H1 (cell line): ENCODE data around the gene TRAIP. TPM values are rescaled to one million over a fixed set of nuclear protein-coding genes. Genes with fewer than 3 reads are reported as not detected.
A peak's percentile ranks its signal among the peaks of the same experiment; 100 is the strongest.

Experiments used
- ASH2L ChIP-seq: fragments of 200-600, 300-600 bp; sonication (generic); IDR thresholded peaks from one replicate; pipeline ENCODE4 v1.7.1; 2017; ENCODE audit warnings: low read length
- ATF2 ChIP-seq: IDR thresholded peaks from 2 replicates; pipeline ENCODE4 v1.6.1; 2012; ENCODE audit warnings: low read length, inconsistent platforms
- CEBPB ChIP-seq: IDR thresholded peaks from 2 replicates; pipeline ENCODE4 v1.6.1; 2012; ENCODE audit warnings: low read depth, low read length
- CHD2 ChIP-seq: IDR thresholded peaks from 2 replicates; pipeline ENCODE4 v1.6.1; 2012; ENCODE audit warnings: low read length, improper control_type of control experiment
- CTCF ChIP-seq, 3 experiments: IDR thresholded peaks; 1 replicate in 2 of 3; 2 replicates in 1 of 3; pipeline versions ENCODE4 v1.5.1 to v1.6.1; 2011; ENCODE audit warnings: low read length in 3 of 3, mild to moderate bottlenecking in 3 of 3, inconsistent platforms in 2 of 3, low read depth in 1 of 3, moderate library complexity in 1 of 3; ENCODE audit not compliant: insufficient read depth in 1 of 3; ENCODE audit errors: control extremely low read depth in 1 of 3
- RAD21 ChIP-seq, 2 experiments: IDR thresholded peaks in 1 of 2; conservative IDR thresholded peaks in 1 of 2; 2 replicates each; pipeline ENCODE4 v1.6.1; 2011; ENCODE audit warnings: low read depth in 2 of 2, low read length in 2 of 2, improper control_type of control experiment in 1 of 2, inconsistent platforms in 1 of 2, mild to moderate bottlenecking in 1 of 2, moderate library complexity in 1 of 2
- SP1 ChIP-seq: IDR thresholded peaks from 2 replicates; pipeline ENCODE4 v1.6.1; 2011; ENCODE audit warnings: low read depth, low read length
- polyA plus RNA-seq, 7 experiments: library from polyadenylated mRNA; depleted of rRNA in 3 of 7; stranded (reverse) in 5 of 7; unstranded in 2 of 7; fragments of >200 nt in 5 of 7; fragments of 200-250 nt in 2 of 7; gene quantifications; 1 replicate in 5 of 7; 2 replicates in 1 of 7; 4 replicates in 1 of 7; pipeline versions ENCODE4 v1.2.1 to v1.2.3, GENCODE V29; 2011 to 2013; ENCODE audit warnings: missing spikeins in 2 of 7, mixed read lengths in 2 of 7
- total RNA-seq: library from RNA; stranded (reverse); fragmentation: NEBNext Ultra II Directional; extraction: Animal tissue kit (Norgen Biotek cat#: 25700); gene quantifications from 2 replicates; pipeline ENCODE4 v1.2.1, GENCODE V29; 2021
- TF ChIP-seq, protein P1 (sequence below): IDR thresholded peaks from 2 replicates; pipeline ENCODE4 v1.6.1; 2012; ENCODE audit warnings: inconsistent platforms

TRAIP gene
- total and polyA plus RNA-seq, 2 of the 8 experiments (the other 6 are each of a cell fraction or from before 2014, with no cell fraction given), result 27.7 to 28.1 TPM

DNA sequence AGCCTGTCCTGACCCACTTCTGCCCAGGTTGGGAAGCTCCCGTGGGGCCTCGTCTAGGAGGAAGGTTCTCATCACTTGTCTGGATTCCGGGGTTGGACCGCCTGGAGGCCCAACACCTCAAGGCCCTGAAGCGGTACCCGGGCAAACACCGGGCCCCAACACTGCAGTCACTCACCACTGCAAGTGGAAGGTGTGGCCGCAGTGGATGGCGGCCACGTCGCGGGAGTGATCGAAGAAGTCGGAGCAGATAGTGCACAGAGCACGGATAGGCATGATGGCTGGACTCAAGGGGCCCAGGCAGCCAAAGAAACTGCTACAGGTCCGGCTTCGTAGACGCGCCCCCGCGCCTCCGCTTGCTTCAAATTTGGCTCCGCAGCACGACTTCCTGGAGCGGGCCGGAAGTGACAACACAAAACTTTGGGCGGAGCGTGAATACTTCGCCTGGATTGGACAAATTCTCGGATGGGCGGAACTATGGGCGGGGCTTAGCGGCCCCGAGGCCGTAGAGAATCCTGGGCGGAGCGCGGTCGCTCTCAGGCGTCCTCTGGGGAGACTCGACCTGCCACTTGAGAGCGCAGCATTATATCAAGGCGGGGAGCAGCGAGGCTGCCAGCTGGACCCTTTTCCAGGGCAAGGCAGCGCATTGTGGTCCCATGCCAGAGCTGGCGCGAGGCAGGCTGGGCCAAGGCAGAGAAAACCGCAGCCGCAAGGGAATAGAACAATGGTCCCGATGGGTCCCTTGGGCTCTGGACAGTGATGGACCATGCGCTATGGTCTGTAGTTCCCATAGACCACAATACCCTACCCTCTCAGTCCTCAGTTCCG lies at the start of gene TRAIP (continued):
- TF ChIP-seq CTCF (IDR thresholded peaks at IDR 0.05; ENCODE audit: control extremely low read depth in 1 of 3, insufficient read depth in 1 of 3, low read depth in 1 of 3, low read length in 3 of 3), result no peak
- TF ChIP-seq ATF2, result peak; percentile 68
- peak; percentile 68 for TF ChIP-seq ASH2L
- no peak for TF ChIP-seq CEBPB
- TF ChIP-seq, protein P1, sequence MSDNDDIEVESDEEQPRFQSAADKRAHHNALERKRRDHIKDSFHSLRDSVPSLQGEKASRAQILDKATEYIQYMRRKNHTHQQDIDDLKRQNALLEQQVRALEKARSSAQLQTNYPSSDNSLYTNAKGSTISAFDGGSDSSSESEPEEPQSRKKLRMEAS, result peak; percentile 73
- TF ChIP-seq CHD2, result peak; percentile 58; the same call in 1 of the 2 replicates
- TF ChIP-seq RAD21 (IDR thresholded peaks at IDR 0.05 in 1 of 2, conservative IDR thresholded peaks at IDR 0.05 in 1 of 2; ENCODE audit: low read depth in 2 of 2, low read length in 2 of 2), result peak; percentile 7 to 10; a peak in 2 of 4 replicates
- peak; percentile 75; the same call in 1 of the 2 replicates for TF ChIP-seq SP1
